OCI-LY1 (cell line): ENCODE results near the gene MS4A12.

Experiments
- H2AFZ ChIP-seq: fragments of 200-600 bp; sonication (generic), shearing (Covaris generic); 2 replicates; pipeline ENCODE4 v1.6.0; 2014; ENCODE audit warnings: antibody characterized with exemption, mild to moderate bottlenecking, low read length
- H3F3A ChIP-seq: fragments of 200-600 bp; sonication (generic), shearing (Covaris generic); 2 replicates; pipeline ENCODE4 v1.6.0; 2014; ENCODE audit warnings: mild to moderate bottlenecking, antibody characterized with exemption, low read length, moderate library complexity; ENCODE audit not compliant: insufficient read depth
- H3K27ac ChIP-seq: fragments of 200-600 bp; sonication (generic); 2 replicates; pipeline ENCODE4 v1.5.1; 2014; ENCODE audit warnings: low read length, mixed run types, mild to moderate bottlenecking, low read depth; ENCODE audit not compliant: poor library complexity, severe bottlenecking
- H3K27me3 ChIP-seq: fragments of 200-600 bp; sonication (generic); 2 replicates; pipeline ENCODE4 v1.6.0; 2014; ENCODE audit warnings: antibody characterized with exemption, mild to moderate bottlenecking, low read length, moderate library complexity; ENCODE audit not compliant: insufficient read depth
- H3K36me3 ChIP-seq: fragments of 200-600 bp; sonication (generic); 2 replicates; pipeline ENCODE4 v1.6.1; 2014; ENCODE audit warnings: mild to moderate bottlenecking, antibody characterized with exemption, low read length, moderate library complexity, mixed read lengths; ENCODE audit not compliant: insufficient read depth
- H3K4me1 ChIP-seq: fragments of 200-600 bp; sonication (generic); 2 replicates; pipeline ENCODE4 v1.5.1; 2014; ENCODE audit warnings: mild to moderate bottlenecking, low read length, moderate library complexity; ENCODE audit not compliant: insufficient read depth, severe bottlenecking
- H3K4me2 ChIP-seq: fragments of 200-600 bp; sonication (generic), shearing (Covaris generic); 2 replicates; pipeline ENCODE4 v1.6.1; 2014; ENCODE audit warnings: low read length
- H3K4me3 ChIP-seq: fragments of 200-600 bp; sonication (generic); 2 replicates; pipeline ENCODE4 v1.5.1; 2014; ENCODE audit warnings: low read length, low read depth, mild to moderate bottlenecking, mixed read lengths; ENCODE audit not compliant: poor library complexity, severe bottlenecking
- H3K79me2 ChIP-seq: fragments of 200-600 bp; shearing (Covaris generic); 2 replicates; pipeline ENCODE4 v1.6.1; 2016; ENCODE audit warnings: mixed run types, low read length, mixed read lengths; ENCODE audit not compliant: insufficient read depth
- H3K9ac ChIP-seq: fragments of 200-600 bp; sonication (generic), shearing (Covaris generic); 2 replicates; pipeline ENCODE4 v1.6.1; 2014; ENCODE audit warnings: mild to moderate bottlenecking, low read length, mixed read lengths
- H3K9me2 ChIP-seq: fragments of 200-600 bp; sonication (generic), shearing (Covaris generic); 2 replicates; pipeline ENCODE4 v1.6.1; 2014; ENCODE audit warnings: low read depth, mild to moderate bottlenecking, low read length, mixed read lengths
- H3K9me3 ChIP-seq: fragments of 200-600 bp; shearing (Covaris generic); 2 replicates; pipeline ENCODE4 v1.6.1; 2014; ENCODE audit warnings: low read length, mixed read lengths
- H4K20me1 ChIP-seq: fragments of 200-600 bp; sonication (generic), shearing (Covaris generic); 2 replicates; pipeline ENCODE4 v1.6.0; 2016; ENCODE audit warnings: mild to moderate bottlenecking, low read length; ENCODE audit not compliant: insufficient read depth
- CTCF ChIP-seq: fragments of 200-600 bp; sonication (generic), shearing (Covaris generic); IDR thresholded peaks from 2 replicates; pipeline ENCODE4 v1.5.1; 2017; ENCODE audit warnings: mild to moderate bottlenecking, antibody characterized with exemption, low read length, moderate library complexity, mixed read lengths
- EZH2 ChIP-seq: fragments of 200-600 bp; sonication (generic), shearing (Covaris generic); IDR thresholded peaks from 2 replicates; pipeline ENCODE4 v1.8.0; 2017; ENCODE audit warnings: borderline replicate concordance, mixed run types, mild to moderate bottlenecking, antibody characterized with exemption, low read length, moderate library complexity, mixed read lengths

The MS4A12 gene

GRCh38 chr11:60477035-60477445 is 15.5 kb upstream of the MS4A12 start:
- Histone ChIP-seq H3K79me2 (no peaks in the 10 kb centered on the region), H2AFZ (peak overlapping the region; percentile 26; the same call in 1 of the 2 replicates), H3K4me2 (peak overlapping the region; percentile 59), H3K9me3 (no peaks in the 10 kb centered on the region), H4K20me1 (no peaks in the 10 kb centered on the region), H3K27me3 (no peaks in the 10 kb centered on the region), H3K4me1 (peaks cover 52% of the 10 kb centered on the region), H3K9ac (no peak overlapping the region), H3K4me3 (peak overlapping the region; percentile 32), H3K27ac (peak overlapping the region; percentile 75), H3K36me3 (no peaks in the 10 kb centered on the region), H3K9me2 (no peaks in the 10 kb centered on the region), H3F3A (no peaks in the 10 kb centered on the region; the same call in 1 of the 2 replicates)
- no peak for TF ChIP-seq EZH2
- TF ChIP-seq CTCF = no peak

GRCh38 chr11:60482361-60482760 is 10.2 kb upstream of the MS4A12 start:
- Histone ChIP-seq H3K4me3 (no peak overlapping the region), H3K4me1 (peaks cover 70% of the 10 kb centered on the region), H2AFZ (peak overlapping the region; percentile 97), H3K9me3 (no peaks in the 10 kb centered on the region), H3K27ac (peak overlapping the region; percentile 41), H3F3A (no peaks in the 10 kb centered on the region), H3K36me3 (no peaks in the 10 kb centered on the region), H4K20me1 (no peaks in the 10 kb centered on the region), H3K4me2 (peak overlapping the region; percentile 29), H3K79me2 (no peaks in the 10 kb centered on the region), H3K9me2 (no peaks in the 10 kb centered on the region), H3K27me3 (no peaks in the 10 kb centered on the region), H3K9ac (no peak overlapping the region)
- no peak for TF ChIP-seq EZH2
- TF ChIP-seq CTCF = no peak; the same call in 1 of the 2 replicates

- peak; percentile 99 for TF ChIP-seq CTCF
- TF ChIP-seq EZH2 = no peak
- Histone ChIP-seq H3K4me1 (peaks cover 41% of the 10 kb centered on the region), H3K4me3 (no peak overlapping the region), H3K9me2 (no peaks in the 10 kb centered on the region), H4K20me1 (no peaks in the 10 kb centered on the region), H3K79me2 (no peaks in the 10 kb centered on the region), H3F3A (no peaks in the 10 kb centered on the region), H2AFZ (peak overlapping the region; percentile 12), H3K27me3 (no peaks in the 10 kb centered on the region), H3K9ac (no peak overlapping the region), H3K36me3 (no peaks in the 10 kb centered on the region), H3K9me3 (no peaks in the 10 kb centered on the region), H3K4me2 (peak overlapping the region; percentile 10; the same call in 1 of the 2 replicates), H3K27ac (peak overlapping the region; percentile 8)
Observed at GRCh38 chr11:60485987-60486386, 6.6 kb upstream of the MS4A12 start.
